Natural killer cell (primary cell): ENCODE measurements around the gene PRAC2. TPM values are rescaled to one million over a fixed set of nuclear protein-coding genes. Genes with fewer than 3 reads are reported as not detected.

Source experiments
- ATAC-seq, 3 donors: fragments of 150-1000 bp in 2 of 3; fragments of 200-7000 bp in 1 of 3; cut with Tn5 transposase; 1 replicate in 1 of 3; 2 replicates in 2 of 3; pipeline ENCODE4 v1.10.0; 2021; ENCODE audit warnings: mild to moderate bottlenecking in 2 of 3, moderate library complexity in 2 of 3
- DNase-seq, 2 donors: peaks; one replicate each; pipeline versions ENCODE4 v3.0.0 to v3.0.0-alpha.2; 2013 to 2021; ENCODE audit warnings: mixed read lengths in 1 of 2
- H3K27ac ChIP-seq: one replicate; pipeline ENCODE4 v1.5.1; 2013; ENCODE audit warnings: mild to moderate bottlenecking, low read length
- H3K27me3 ChIP-seq: one replicate; pipeline ENCODE4 v1.6.1; 2013; ENCODE audit warnings: low read length; ENCODE audit not compliant: control insufficient read depth, insufficient read depth
- H3K36me3 ChIP-seq: one replicate; pipeline ENCODE4 v1.6.1; 2013; ENCODE audit warnings: low read length; ENCODE audit not compliant: control insufficient read depth, insufficient read depth
- H3K4me1 ChIP-seq: one replicate; pipeline ENCODE4 v1.6.1; 2013; ENCODE audit warnings: low read length; ENCODE audit not compliant: control insufficient read depth, insufficient read depth
- H3K4me3 ChIP-seq: one replicate; pipeline ENCODE4 v1.5.1; 2013; ENCODE audit warnings: low read length
- H3K9me3 ChIP-seq: one replicate; pipeline ENCODE4 v1.6.1; 2013; ENCODE audit warnings: low read length; ENCODE audit not compliant: control insufficient read depth, insufficient read depth
- H3K27ac Mint-ChIP-seq, 2 donors: one replicate each; pipeline ENCODE4 v1.8.0; 2022; ENCODE audit warnings: mild to moderate bottlenecking in 2 of 2, mixed read lengths in 2 of 2, moderate library complexity in 1 of 2
- H3K27me3 Mint-ChIP-seq, 2 donors: one replicate each; pipeline ENCODE4 v1.8.0; 2022; ENCODE audit warnings: low read depth in 2 of 2, mixed read lengths in 2 of 2
- H3K36me3 Mint-ChIP-seq: one replicate; pipeline ENCODE4 v1.8.0; 2022; ENCODE audit warnings: mixed read lengths
- H3K4me1 Mint-ChIP-seq, 2 donors: one replicate each; pipeline ENCODE4 v1.8.0; 2022; ENCODE audit warnings: mixed read lengths in 2 of 2
- H3K4me3 Mint-ChIP-seq: one replicate; pipeline ENCODE4 v1.8.0; 2022; ENCODE audit warnings: mild to moderate bottlenecking, moderate library complexity, mixed read lengths
- H3K9me3 Mint-ChIP-seq, 2 donors: one replicate each; pipeline ENCODE4 v1.8.0; 2022; ENCODE audit warnings: mixed read lengths in 2 of 2
- CTCF ChIP-seq: fragments of 200-600 bp; IDR thresholded peaks from one replicate; pipeline ENCODE4 v1.8.0; 2022; ENCODE audit warnings: antibody characterized with exemption
- WGBS: methylation state at CpG from one replicate; pipeline ENCODE4 v1.1.7; 2013; ENCODE audit warnings: missing lambda C conversion rate; ENCODE audit not compliant: insufficient coverage; 5-methylcytosine and 5-hydroxymethylcytosine counted together
- intact Hi-C: fragments of 100-400 bp; cut with micrococcal nuclease; formaldehyde crosslinking; loops from one replicate; pipeline ENCODE4 v1.14.2; 2022
- total RNA-seq, 4 donors: library from RNA; stranded (reverse); fragments of 120-200 nt in 1 of 4; gene quantifications; one replicate each; pipeline versions ENCODE4 v1.2.3 to v1.2.4, GENCODE V29; 2013 to 2022

PRAC2 gene
- total RNA-seq, 3 donors from 2014 or later (not counting 1 experiment from before 2014, with no cell fraction given), result not detected

- no peak overlapping the region for H3K4me3 Mint-ChIP-seq
- Histone ChIP-seq H3K4me1 (peaks cover 11% of the 10 kb centered on the region), H3K27me3 (peaks cover 65% of the 10 kb centered on the region), H3K36me3 (no peaks in the 10 kb centered on the region), H3K9me3 (no peaks in the 10 kb centered on the region), H3K27ac (no peak overlapping the region), H3K4me3 (no peak overlapping the region)
- no peaks in the 10 kb centered on the region for H3K9me3 Mint-ChIP-seq
- H3K36me3 Mint-ChIP-seq, result no peaks in the 10 kb centered on the region
- H3K4me1 Mint-ChIP-seq, result peaks cover 0 to 9% of the 10 kb centered on the region in 2 donors
- DNase-seq (no peak), ATAC-seq (no peak)
- no peak overlapping the region for H3K27ac Mint-ChIP-seq
- TF ChIP-seq CTCF, result no peak
- peaks cover 82 to 83% of the 10 kb centered on the region in 2 donors for H3K27me3 Mint-ChIP-seq
- intact Hi-C loops, result no loop called here
Observed at GRCh38 chr17:48740537-48740936, 17.6 kb downstream of the PRAC2 start.

GRCh38 chr17:48745381-48746275 is 22.6 kb downstream of the PRAC2 start:
- intact Hi-C loops, result no loop called here
- Mint-ChIP-seq H3K4me1 (peaks cover 11 to 17% of the 10 kb centered on the region in 2 donors), H3K4me3 (no peak overlapping the region), H3K36me3 (no peaks in the 10 kb centered on the region), H3K9me3 (no peaks in the 10 kb centered on the region), H3K27ac (no peak overlapping the region), H3K27me3 (peaks cover 69 to 82% of the 10 kb centered on the region in 2 donors)
- 18% methylated on average over 9 of the region's 12 CpGs for WGBS
- ATAC-seq, result no peak
- no peak for TF ChIP-seq CTCF
- no peaks in the 10 kb centered on the region for H3K36me3 ChIP-seq
- H3K27me3 ChIP-seq, result peaks cover 77% of the 10 kb centered on the region
- DNase-seq, result no peak
- no peak overlapping the region for H3K4me3 ChIP-seq
- H3K27ac ChIP-seq, result no peak overlapping the region
- H3K9me3 ChIP-seq, result peaks cover 4% of the 10 kb centered on the region
- H3K4me1 ChIP-seq, result peaks cover 11% of the 10 kb centered on the region

- 9% methylated on average over 21 of the region's 21 CpGs for WGBS
- TF ChIP-seq CTCF, result no peak
- Histone ChIP-seq H3K27me3 (peaks cover 88% of the 10 kb centered on the region), H3K27ac (no peak overlapping the region), H3K36me3 (no peaks in the 10 kb centered on the region), H3K4me1 (peaks cover 11% of the 10 kb centered on the region), H3K9me3 (peaks cover 4% of the 10 kb centered on the region), H3K4me3 (no peak overlapping the region)
- ATAC-seq, result no peak
- Mint-ChIP-seq H3K4me3 (no peak overlapping the region), H3K27ac (no peak overlapping the region), H3K9me3 (no peaks in the 10 kb centered on the region), H3K36me3 (no peaks in the 10 kb centered on the region), H3K4me1 (peaks cover 11 to 21% of the 10 kb centered on the region in 2 donors), H3K27me3 (peaks cover 75 to 82% of the 10 kb centered on the region in 2 donors)
- intact Hi-C loops, result no loop called here
- DNase-seq, result no peak
Observed at GRCh38 chr17:48746916-48747444, 24.0 kb downstream of the PRAC2 start.
